GM23338 (cell line): ENCODE results near the gene GABPB1. TPM values are rescaled to one million over a fixed set of nuclear protein-coding genes. Genes with fewer than 3 reads are reported as not detected.

Experiments used
- ATAC-seq: fragments of 200-7000 bp; cut with Tn5 transposase; 3 replicates; pipeline ENCODE4 v1.9.1; 2020
- DNase-seq: peaks from one replicate; pipeline ENCODE4 v3.0.0-alpha.2; 2015; ENCODE audit warnings: low spot score
- H2AFZ ChIP-seq: fragments of 200-600 bp; sonication (generic); 2 replicates; pipeline ENCODE4 v1.8.0; 2016; ENCODE audit warnings: antibody characterized with exemption, mild to moderate bottlenecking, moderate library complexity
- H3F3A ChIP-seq: fragments of 200-600 bp; sonication (generic); replicated peaks from 2 replicates; pipeline ENCODE4 v1.8.0; 2017; ENCODE audit warnings: antibody characterized with exemption, mixed run types, low read depth
- H3K27ac ChIP-seq: fragments of 200-600 bp; sonication (generic); 2 replicates; pipeline ENCODE4 v1.6.1; 2016; ENCODE audit warnings: low read depth
- H3K27me3 ChIP-seq: fragments of 200-600 bp; sonication (generic); 2 replicates; pipeline ENCODE4 v1.8.0; 2016; ENCODE audit warnings: mild to moderate bottlenecking, mixed run types, moderate library complexity; ENCODE audit not compliant: insufficient read depth
- H3K36me3 ChIP-seq: fragments of 200-600 bp; sonication (generic); 2 replicates; pipeline ENCODE4 v1.8.0; 2016; ENCODE audit warnings: mild to moderate bottlenecking; ENCODE audit not compliant: insufficient read depth
- H3K4me1 ChIP-seq: fragments of 200-600 bp; sonication (generic); 2 replicates; pipeline ENCODE4 v1.8.0; 2016; ENCODE audit warnings: mild to moderate bottlenecking, moderate library complexity; ENCODE audit not compliant: insufficient read depth
- H3K4me2 ChIP-seq: fragments of 200-600 bp; sonication (generic); 2 replicates; pipeline ENCODE4 v1.7.1; 2017; ENCODE audit warnings: mixed run types
- H3K4me3 ChIP-seq: fragments of 200-600 bp; sonication (generic); 2 replicates; pipeline ENCODE4 v1.6.1; 2016; ENCODE audit warnings: mixed run types
- H3K79me2 ChIP-seq: fragments of 200-600 bp; sonication (generic); replicated peaks from 2 replicates; pipeline ENCODE4 v1.8.0; 2017; ENCODE audit warnings: mild to moderate bottlenecking; ENCODE audit not compliant: insufficient read depth
- H3K9me2 ChIP-seq: fragments of 200-600 bp; sonication (generic); 2 replicates; pipeline ENCODE4 v1.8.0; 2017; ENCODE audit not compliant: insufficient read depth
- H4K20me1 ChIP-seq: fragments of 200-600 bp; sonication (generic); replicated peaks from 2 replicates; pipeline ENCODE4 v1.8.0; 2017; ENCODE audit warnings: mild to moderate bottlenecking; ENCODE audit not compliant: insufficient read depth
- H3K27ac Mint-ChIP-seq: 2 replicates; pipeline ENCODE4 v1.8.0; 2020; ENCODE audit warnings: inconsistent platforms, mild to moderate bottlenecking, moderate library complexity, mixed read lengths
- H3K27me3 Mint-ChIP-seq: 3 replicates; pipeline ENCODE4 v1.8.0; 2022; ENCODE audit warnings: low read depth, mild to moderate bottlenecking, moderate library complexity, mixed read lengths, inconsistent platforms; ENCODE audit not compliant: insufficient read depth, poor library complexity
- H3K36me3 Mint-ChIP-seq: 3 replicates; pipeline ENCODE4 v1.8.0; 2021; ENCODE audit warnings: low read depth, mild to moderate bottlenecking, inconsistent platforms, moderate library complexity, mixed read lengths
- H3K4me1 Mint-ChIP-seq: 3 replicates; pipeline ENCODE4 v1.8.0; 2020; ENCODE audit warnings: mild to moderate bottlenecking, inconsistent platforms, mixed read lengths
- H3K4me3 Mint-ChIP-seq: 3 replicates; pipeline ENCODE4 v1.8.0; 2021; ENCODE audit warnings: moderate library complexity, mild to moderate bottlenecking, inconsistent platforms, mixed read lengths
- H3K9me3 Mint-ChIP-seq: 3 replicates; pipeline ENCODE4 v1.8.0; 2020; ENCODE audit warnings: moderate library complexity, mild to moderate bottlenecking, inconsistent platforms, mixed read lengths
- CREB1 ChIP-seq: fragments of 250-450 bp; sonication (Bioruptor Pico); IDR thresholded peaks from 2 replicates; pipeline ENCODE4 v1.5.0; 2020; ENCODE audit warnings: low read depth, mild to moderate bottlenecking, moderate library complexity
- CTCF ChIP-seq, 2 experiments: fragments of 200-600 bp in 1 of 2; sonication (generic) in 1 of 2; conservative IDR thresholded peaks; 2 replicates each; pipeline versions ENCODE4 v1.5.1 to v1.6.1; 2016 to 2017; ENCODE audit warnings: antibody characterized with exemption in 2 of 2, low read depth in 2 of 2, mild to moderate bottlenecking in 2 of 2, moderate library complexity in 1 of 2
- ETS1 ChIP-seq: IDR thresholded peaks from 2 replicates; pipeline ENCODE4 v1.6.1; 2016; ENCODE audit warnings: antibody characterized with exemption
- NANOG ChIP-seq: IDR thresholded peaks from 2 replicates; pipeline ENCODE4 v1.6.1; 2016; ENCODE audit warnings: antibody characterized with exemption, borderline replicate concordance
- ZNF114 ChIP-seq: fragments of 250-450 bp; sonication (Bioruptor Pico); IDR thresholded peaks from 2 replicates; pipeline ENCODE4 v1.5.0; 2020; ENCODE audit warnings: mild to moderate bottlenecking, moderate library complexity
- ZNF331 ChIP-seq: fragments of 250-450 bp; sonication (Bioruptor Pico); IDR thresholded peaks from 2 replicates; pipeline ENCODE4 v1.5.0; 2020; ENCODE audit warnings: low read depth, mild to moderate bottlenecking, moderate library complexity
- polyA plus RNA-seq: library from polyadenylated mRNA; unstranded; fragments of >200 nt; fragmentation: Nextera tagmentation; extraction: Ambion mirVana; gene quantifications from 2 replicates; pipeline ENCODE4 v1.2.1, GENCODE V29; 2016
- total RNA-seq: library from RNA; depleted of rRNA; stranded (reverse); fragments of >200 nt; shearing (Covaris generic); gene quantifications from 2 replicates; pipeline ENCODE4 v1.2.3, GENCODE V29; 2014
- TF ChIP-seq, protein P1 (sequence below): fragments of 250-450 bp; sonication (Bioruptor Pico); IDR thresholded peaks from 2 replicates; pipeline ENCODE4 v1.5.0; 2020; ENCODE audit warnings: mild to moderate bottlenecking, moderate library complexity

GABPB1 gene
- total and polyA plus RNA-seq, 2 experiments from 2014 or later: 34.4 to 53.9 TPM

DNA sequence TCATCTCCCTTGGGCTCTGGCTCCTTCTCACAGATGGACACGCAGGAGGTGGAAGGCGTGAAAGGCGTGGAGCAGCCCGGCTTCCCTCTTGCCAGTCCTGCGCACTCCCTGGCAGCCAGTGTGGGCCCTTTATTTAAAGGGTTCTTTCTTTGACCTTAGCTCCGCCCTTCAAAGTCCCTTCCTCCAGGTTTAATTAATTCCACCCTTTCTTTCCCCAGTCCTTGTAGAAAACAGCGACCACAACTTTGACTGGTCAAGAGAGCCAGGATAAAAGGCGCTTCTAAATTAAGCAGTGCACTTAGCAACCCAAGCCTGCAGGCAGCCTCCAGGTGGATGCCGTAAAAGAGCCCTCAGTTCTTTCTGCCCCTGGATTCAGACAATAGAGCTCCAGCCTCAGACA lies 89.4 kb downstream of the GABPB1 start, which contains the start of gene HDC (continued):
- TF ChIP-seq, protein P1, sequence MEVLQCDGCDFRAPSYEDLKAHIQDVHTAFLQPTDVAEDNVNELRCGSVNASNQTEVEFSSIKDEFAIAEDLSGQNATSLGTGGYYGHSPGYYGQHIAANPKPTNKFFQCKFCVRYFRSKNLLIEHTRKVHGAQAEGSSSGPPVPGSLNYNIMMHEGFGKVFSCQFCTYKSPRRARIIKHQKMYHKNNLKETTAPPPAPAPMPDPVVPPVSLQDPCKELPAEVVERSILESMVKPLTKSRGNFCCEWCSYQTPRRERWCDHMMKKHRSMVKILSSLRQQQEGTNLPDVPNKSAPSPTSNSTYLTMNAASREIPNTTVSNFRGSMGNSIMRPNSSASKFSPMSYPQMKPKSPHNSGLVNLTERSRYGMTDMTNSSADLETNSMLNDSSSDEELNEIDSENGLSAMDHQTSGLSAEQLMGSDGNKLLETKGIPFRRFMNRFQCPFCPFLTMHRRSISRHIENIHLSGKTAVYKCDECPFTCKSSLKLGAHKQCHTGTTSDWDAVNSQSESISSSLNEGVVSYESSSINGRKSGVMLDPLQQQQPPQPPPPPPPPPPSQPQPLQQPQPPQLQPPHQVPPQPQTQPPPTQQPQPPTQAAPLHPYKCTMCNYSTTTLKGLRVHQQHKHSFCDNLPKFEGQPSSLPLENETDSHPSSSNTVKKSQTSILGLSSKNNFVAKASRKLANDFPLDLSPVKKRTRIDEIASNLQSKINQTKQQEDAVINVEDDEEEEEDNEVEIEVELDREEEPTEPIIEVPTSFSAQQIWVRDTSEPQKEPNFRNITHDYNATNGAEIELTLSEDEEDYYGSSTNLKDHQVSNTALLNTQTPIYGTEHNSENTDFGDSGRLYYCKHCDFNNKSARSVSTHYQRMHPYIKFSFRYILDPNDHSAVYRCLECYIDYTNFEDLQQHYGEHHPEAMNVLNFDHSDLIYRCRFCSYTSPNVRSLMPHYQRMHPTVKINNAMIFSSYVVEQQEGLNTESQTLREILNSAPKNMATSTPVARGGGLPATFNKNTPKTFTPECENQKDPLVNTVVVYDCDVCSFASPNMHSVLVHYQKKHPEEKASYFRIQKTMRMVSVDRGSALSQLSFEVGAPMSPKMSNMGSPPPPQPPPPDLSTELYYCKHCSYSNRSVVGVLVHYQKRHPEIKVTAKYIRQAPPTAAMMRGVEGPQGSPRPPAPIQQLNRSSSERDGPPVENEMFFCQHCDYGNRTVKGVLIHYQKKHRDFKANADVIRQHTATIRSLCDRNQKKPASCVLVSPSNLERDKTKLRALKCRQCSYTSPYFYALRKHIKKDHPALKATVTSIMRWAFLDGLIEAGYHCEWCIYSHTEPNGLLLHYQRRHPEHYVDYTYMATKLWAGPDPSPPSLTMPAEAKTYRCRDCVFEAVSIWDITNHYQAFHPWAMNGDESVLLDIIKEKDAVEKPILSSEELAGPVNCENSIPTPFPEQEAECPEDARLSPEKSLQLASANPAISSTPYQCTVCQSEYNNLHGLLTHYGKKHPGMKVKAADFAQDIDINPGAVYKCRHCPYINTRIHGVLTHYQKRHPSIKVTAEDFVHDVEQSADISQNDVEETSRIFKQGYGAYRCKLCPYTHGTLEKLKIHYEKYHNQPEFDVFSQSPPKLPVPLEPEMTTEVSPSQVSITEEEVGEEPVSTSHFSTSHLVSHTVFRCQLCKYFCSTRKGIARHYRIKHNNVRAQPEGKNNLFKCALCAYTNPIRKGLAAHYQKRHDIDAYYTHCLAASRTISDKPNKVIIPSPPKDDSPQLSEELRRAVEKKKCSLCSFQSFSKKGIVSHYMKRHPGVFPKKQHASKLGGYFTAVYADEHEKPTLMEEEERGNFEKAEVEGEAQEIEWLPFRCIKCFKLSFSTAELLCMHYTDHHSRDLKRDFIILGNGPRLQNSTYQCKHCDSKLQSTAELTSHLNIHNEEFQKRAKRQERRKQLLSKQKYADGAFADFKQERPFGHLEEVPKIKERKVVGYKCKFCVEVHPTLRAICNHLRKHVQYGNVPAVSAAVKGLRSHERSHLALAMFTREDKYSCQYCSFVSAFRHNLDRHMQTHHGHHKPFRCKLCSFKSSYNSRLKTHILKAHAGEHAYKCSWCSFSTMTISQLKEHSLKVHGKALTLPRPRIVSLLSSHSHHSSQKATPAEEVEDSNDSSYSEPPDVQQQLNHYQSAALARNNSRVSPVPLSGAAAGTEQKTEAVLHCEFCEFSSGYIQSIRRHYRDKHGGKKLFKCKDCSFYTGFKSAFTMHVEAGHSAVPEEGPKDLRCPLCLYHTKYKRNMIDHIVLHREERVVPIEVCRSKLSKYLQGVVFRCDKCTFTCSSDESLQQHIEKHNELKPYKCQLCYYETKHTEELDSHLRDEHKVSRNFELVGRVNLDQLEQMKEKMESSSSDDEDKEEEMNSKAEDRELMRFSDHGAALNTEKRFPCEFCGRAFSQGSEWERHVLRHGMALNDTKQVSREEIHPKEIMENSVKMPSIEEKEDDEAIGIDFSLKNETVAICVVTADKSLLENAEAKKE (CRISPR knock-in tag): no peak

DNA sequence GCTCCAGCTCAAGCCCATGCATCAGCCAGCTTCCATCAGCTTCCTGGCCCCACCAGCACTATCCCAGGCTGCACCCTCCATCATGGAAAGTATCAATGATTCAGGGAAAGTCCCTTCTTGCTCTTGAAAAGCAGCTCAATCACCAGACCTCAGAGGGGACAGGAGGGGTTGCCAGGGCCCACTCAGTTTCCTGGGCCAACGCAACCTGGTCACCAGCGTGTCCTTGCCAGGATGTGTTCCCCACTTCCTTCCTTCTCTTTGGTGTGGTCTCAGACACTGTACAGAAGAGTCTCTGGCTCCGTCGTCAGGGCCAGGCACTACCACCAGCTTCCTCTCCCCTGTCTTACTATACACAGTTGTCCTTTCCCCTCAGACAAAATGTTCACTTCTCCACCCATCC lies 92.5 kb downstream of the GABPB1 start:
- H3K9me2 ChIP-seq: peaks cover 3% of the 10 kb centered on the region; the same call in 1 of the 2 replicates
- H3K79me2 ChIP-seq: no peaks in the 10 kb centered on the region
- no peak overlapping the region for H3K4me3 ChIP-seq
- no peak overlapping the region for H3K4me2 ChIP-seq
- H4K20me1 ChIP-seq: no peaks in the 10 kb centered on the region
- H3K27me3 ChIP-seq: no peaks in the 10 kb centered on the region
- Mint-ChIP-seq H3K9me3 (no peaks in the 10 kb centered on the region), H3K27me3 (peaks cover 5% of the 10 kb centered on the region), H3K4me3 (no peak overlapping the region), H3K4me1 (peaks cover 8% of the 10 kb centered on the region; the same call in 2 of the 3 replicates), H3K27ac (no peak overlapping the region), H3K36me3 (no peaks in the 10 kb centered on the region)
- H3K27ac ChIP-seq: no peak overlapping the region
- no peaks in the 10 kb centered on the region for H3K4me1 ChIP-seq
- H2AFZ ChIP-seq: no peak overlapping the region
- DNase-seq (no peak), ATAC-seq (no peak)
- no peaks in the 10 kb centered on the region for H3K36me3 ChIP-seq
- H3F3A ChIP-seq: no peaks in the 10 kb centered on the region
- TF ChIP-seq CTCF (conservative IDR thresholded peaks at IDR 0.05; ENCODE audit: low read depth in 2 of 2) (no peak), CREB1 (CRISPR knock-in tag) (no peak), NANOG (no peak), ZNF114 (CRISPR knock-in tag) (no peak), ETS1 (no peak), ZNF331 (CRISPR knock-in tag) (no peak)
- TF ChIP-seq, protein P1 (CRISPR knock-in tag): no peak
